ENCODE measurements around the gene KIFC3. TPM values are rescaled to one million over a fixed set of nuclear protein-coding genes. Genes with fewer than 3 reads are reported as not detected.
"Not testable (repeated sequence)": the region's sequence is repeated elsewhere in the genome, so short reads cannot be mapped to it uniquely, and the experiment has no call there.

Gene KIFC3
- total RNA-seq, 1 experiment from 2014 or later, result 64.6 TPM

DNA sequence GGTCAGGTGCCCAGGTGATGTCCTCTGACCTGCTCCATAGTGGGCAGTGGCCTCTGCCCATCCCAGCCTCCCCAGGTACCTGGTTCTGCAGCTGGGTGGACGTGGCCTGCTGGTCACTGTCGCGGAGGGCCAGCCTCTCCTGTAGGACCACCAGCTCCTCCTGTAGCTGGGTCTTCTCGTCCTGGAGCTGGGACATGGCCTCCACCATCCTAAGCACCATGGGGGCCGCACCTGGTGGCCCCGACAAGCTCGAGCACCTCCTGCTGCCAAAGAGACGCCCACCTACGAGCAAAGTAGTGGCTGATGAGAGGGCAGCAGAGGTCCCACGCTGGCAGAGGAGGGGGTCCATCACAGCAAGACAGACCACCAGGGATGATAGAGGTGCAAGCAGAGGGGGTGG is 16.9 kb downstream of the KIFC3 start:
- peaks cover 17% of the 10 kb centered on the region for H3K4me1 Mint-ChIP-seq (ENCODE audit: low read depth, unreplicated experiment)
- intact Hi-C loops (cut with micrococcal nuclease; ENCODE audit: unreplicated experiment), result no loop called here
- no peak for DNase-seq
- CTCF ChIA-PET, result interaction anchor here (0.7 to 1.4 kb wide), 2 partner anchors 13 to 23 kb away, joined by 3 to 4 read pairs; no protein-coding TSS in a partner anchor
- H3K27me3 Mint-ChIP-seq (ENCODE audit: unreplicated experiment), result no peaks in the 10 kb centered on the region
- BruUV-seq (replicated peaks), result no TSS peak
- no peak overlapping the region for H3K4me3 Mint-ChIP-seq (ENCODE audit: low read depth, unreplicated experiment)
- H3K36me3 Mint-ChIP-seq (ENCODE audit: insufficient read depth, unreplicated experiment), result peaks cover 26% of the 10 kb centered on the region
- TF ChIP-seq, protein P1, sequence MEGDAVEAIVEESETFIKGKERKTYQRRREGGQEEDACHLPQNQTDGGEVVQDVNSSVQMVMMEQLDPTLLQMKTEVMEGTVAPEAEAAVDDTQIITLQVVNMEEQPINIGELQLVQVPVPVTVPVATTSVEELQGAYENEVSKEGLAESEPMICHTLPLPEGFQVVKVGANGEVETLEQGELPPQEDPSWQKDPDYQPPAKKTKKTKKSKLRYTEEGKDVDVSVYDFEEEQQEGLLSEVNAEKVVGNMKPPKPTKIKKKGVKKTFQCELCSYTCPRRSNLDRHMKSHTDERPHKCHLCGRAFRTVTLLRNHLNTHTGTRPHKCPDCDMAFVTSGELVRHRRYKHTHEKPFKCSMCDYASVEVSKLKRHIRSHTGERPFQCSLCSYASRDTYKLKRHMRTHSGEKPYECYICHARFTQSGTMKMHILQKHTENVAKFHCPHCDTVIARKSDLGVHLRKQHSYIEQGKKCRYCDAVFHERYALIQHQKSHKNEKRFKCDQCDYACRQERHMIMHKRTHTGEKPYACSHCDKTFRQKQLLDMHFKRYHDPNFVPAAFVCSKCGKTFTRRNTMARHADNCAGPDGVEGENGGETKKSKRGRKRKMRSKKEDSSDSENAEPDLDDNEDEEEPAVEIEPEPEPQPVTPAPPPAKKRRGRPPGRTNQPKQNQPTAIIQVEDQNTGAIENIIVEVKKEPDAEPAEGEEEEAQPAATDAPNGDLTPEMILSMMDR (IDR thresholded peaks at IDR 0.05; ENCODE audit: unreplicated experiment), result no peak
- no peaks in the 10 kb centered on the region for H3K9me3 Mint-ChIP-seq (ENCODE audit: low read depth, unreplicated experiment)
- H3K27ac Mint-ChIP-seq (ENCODE audit: unreplicated experiment), result no peak overlapping the region

DNA sequence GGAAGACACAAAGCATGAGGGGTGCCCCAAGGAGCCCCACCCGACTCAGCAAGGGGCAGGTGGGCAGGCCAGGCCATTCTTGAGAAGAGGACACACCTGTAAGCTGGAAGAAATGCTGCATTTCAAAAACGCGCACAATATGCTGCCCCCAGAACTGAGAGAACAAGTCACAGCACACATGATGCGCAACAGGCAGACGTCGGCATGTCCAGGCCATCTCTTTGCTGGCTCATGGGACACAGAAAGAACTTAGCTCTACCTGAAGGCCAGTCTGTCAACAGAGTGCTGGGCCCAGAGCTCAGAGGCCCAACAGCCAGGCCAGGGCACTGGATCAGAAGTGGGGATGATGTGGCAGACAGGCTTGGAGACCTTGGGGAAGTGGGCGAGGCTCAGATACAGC is 18.0 kb downstream of the KIFC3 start:
- Mint-ChIP-seq H3K27me3 (ENCODE audit: unreplicated experiment) (no peaks in the 10 kb centered on the region), H3K9me3 (ENCODE audit: low read depth, unreplicated experiment) (no peaks in the 10 kb centered on the region), H3K4me1 (ENCODE audit: low read depth, unreplicated experiment) (peaks cover 20% of the 10 kb centered on the region), H3K27ac (ENCODE audit: unreplicated experiment) (no peak overlapping the region), H3K4me3 (ENCODE audit: low read depth, unreplicated experiment) (no peak overlapping the region), H3K36me3 (ENCODE audit: insufficient read depth, unreplicated experiment) (peaks cover 23% of the 10 kb centered on the region)
- no peak for DNase-seq
- intact Hi-C loops (cut with micrococcal nuclease; ENCODE audit: unreplicated experiment), result no loop called here
- CTCF ChIA-PET, result interaction anchor here (1.4 kb wide), 1 partner anchor 12 kb away, joined by 3 read pairs; no protein-coding TSS in a partner anchor
- BruUV-seq (replicated peaks), result no TSS peak
- TF ChIP-seq, protein P1 (IDR thresholded peaks at IDR 0.05; ENCODE audit: unreplicated experiment), result no peak

DNA sequence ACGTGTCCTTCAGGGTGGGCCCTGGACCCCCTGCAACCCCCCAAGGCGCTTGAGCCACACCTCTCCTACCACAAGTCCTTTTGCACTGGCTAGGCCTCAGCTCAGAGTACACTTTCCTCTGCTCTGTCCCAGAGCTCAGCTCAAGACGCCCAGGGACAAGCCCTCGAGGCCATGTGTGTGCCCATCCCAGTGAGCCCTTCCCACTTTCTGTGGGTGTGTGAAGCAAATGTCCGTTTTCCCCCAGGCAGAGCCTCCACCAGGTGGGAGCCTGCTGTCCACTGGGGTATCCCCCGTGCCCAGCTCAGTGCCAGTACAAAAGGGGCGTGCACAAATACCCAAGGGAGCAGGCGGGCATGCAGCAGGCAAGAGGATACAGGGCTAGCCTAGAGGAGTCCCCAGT is 18.4 kb downstream of the KIFC3 start:
- Mint-ChIP-seq H3K36me3 (ENCODE audit: insufficient read depth, unreplicated experiment) (peaks cover 27% of the 10 kb centered on the region), H3K27ac (ENCODE audit: unreplicated experiment) (no peak overlapping the region), H3K4me3 (ENCODE audit: low read depth, unreplicated experiment) (no peak overlapping the region), H3K27me3 (ENCODE audit: unreplicated experiment) (no peaks in the 10 kb centered on the region), H3K4me1 (ENCODE audit: low read depth, unreplicated experiment) (peaks cover 25% of the 10 kb centered on the region), H3K9me3 (ENCODE audit: low read depth, unreplicated experiment) (no peaks in the 10 kb centered on the region)
- CTCF ChIA-PET, result interaction anchor here (0.6 to 2.4 kb wide), 4 partner anchors 12 to 249 kb away, joined by 3 to 8 read pairs (median 4); no protein-coding TSS in a partner anchor
- no peak for DNase-seq
- intact Hi-C loops (cut with micrococcal nuclease; ENCODE audit: unreplicated experiment), result no loop called here
- no TSS peak for BruUV-seq (replicated peaks)
- TF ChIP-seq, protein P1 (IDR thresholded peaks at IDR 0.05; ENCODE audit: unreplicated experiment), result no peak

DNA sequence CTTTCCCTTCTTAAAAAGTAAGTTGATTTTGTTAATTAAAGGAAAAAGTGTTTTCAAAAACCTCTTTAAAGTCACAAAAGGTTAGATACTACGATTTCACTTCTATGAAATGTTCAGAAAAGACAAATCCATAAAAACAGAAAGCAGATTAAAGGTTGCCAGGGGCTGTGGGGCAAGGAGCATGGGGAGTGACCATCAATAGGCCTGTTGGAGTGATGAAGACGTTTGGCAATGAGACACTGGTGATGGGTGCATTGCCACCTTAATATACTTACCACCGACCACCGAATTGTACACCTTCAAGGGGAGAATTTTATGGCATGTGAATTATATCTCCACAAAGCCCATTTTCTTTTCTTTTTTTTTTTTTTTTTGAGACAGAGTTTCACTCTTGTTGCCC is 19.2 kb downstream of the KIFC3 start:
- CTCF ChIA-PET, result interaction anchor here (0.6 to 2.4 kb wide), 6 partner anchors 11 to 250 kb away, joined by 3 to 8 read pairs (median 4); no protein-coding TSS in a partner anchor
- no peaks in the 10 kb centered on the region for H3K27me3 Mint-ChIP-seq (ENCODE audit: unreplicated experiment)
- peaks cover 25% of the 10 kb centered on the region for H3K36me3 Mint-ChIP-seq (ENCODE audit: insufficient read depth, unreplicated experiment)
- DNase-seq, result no peak
- H3K4me1 Mint-ChIP-seq (ENCODE audit: low read depth, unreplicated experiment), result peaks cover 27% of the 10 kb centered on the region
- H3K27ac Mint-ChIP-seq (ENCODE audit: unreplicated experiment), result peak overlapping the region; percentile 15
- intact Hi-C loops (cut with micrococcal nuclease; ENCODE audit: unreplicated experiment), result no loop called here
- TF ChIP-seq, protein P1 (IDR thresholded peaks at IDR 0.05; ENCODE audit: unreplicated experiment), result no peak
- BruUV-seq (replicated peaks), result no TSS peak
- no peak overlapping the region for H3K4me3 Mint-ChIP-seq (ENCODE audit: low read depth, unreplicated experiment)
- H3K9me3 Mint-ChIP-seq (ENCODE audit: low read depth, unreplicated experiment), result no peaks in the 10 kb centered on the region

DNA sequence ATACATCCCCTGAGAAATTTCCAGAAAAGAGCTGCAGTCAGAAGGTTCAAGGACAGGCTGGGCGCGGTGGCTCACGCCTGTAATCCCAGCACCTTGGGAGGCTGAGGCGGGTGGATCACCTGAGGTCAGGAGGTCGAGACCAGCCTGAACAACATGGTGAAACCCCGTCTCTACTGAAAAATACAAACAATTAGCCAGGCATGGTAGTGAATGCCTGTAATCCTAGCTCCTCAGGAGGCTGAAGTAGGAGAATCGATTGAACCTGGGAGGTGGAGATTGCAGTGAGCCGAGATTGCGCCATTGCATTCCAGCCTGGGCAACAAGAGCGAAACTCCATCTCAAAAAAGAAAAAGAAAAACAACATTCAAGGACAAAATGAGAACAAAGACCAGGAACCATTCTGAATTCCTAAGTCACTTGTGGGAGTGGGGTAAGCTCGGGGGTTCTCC is 19.7 kb downstream of the KIFC3 start:
- H3K9me3 Mint-ChIP-seq (ENCODE audit: low read depth, unreplicated experiment); intact Hi-C loops (cut with micrococcal nuclease; ENCODE audit: unreplicated experiment); H3K27me3 Mint-ChIP-seq (ENCODE audit: unreplicated experiment); BruUV-seq (replicated peaks); H3K4me3 Mint-ChIP-seq (ENCODE audit: low read depth, unreplicated experiment): not testable (repeated sequence)
- Mint-ChIP-seq H3K36me3 (ENCODE audit: insufficient read depth, unreplicated experiment) (peaks cover 21% of the 10 kb centered on the region), H3K4me1 (ENCODE audit: low read depth, unreplicated experiment) (peaks cover 27% of the 10 kb centered on the region), H3K27ac (ENCODE audit: unreplicated experiment) (peak overlapping the region; percentile 15)
- CTCF ChIA-PET, result interaction anchor here (0.7 to 2.4 kb wide), 6 partner anchors 10 to 250 kb away, joined by 3 to 8 read pairs (median 3); no protein-coding TSS in a partner anchor
- peak; percentile 33 for DNase-seq

All from Calu3 (cell line).